Testis (tissue), 2 donors: Measurements from ENCODE around the gene CHRM4.

ENCODE experiments used
- POLR2A ChIP-seq: fragments of 450-650 bp; IDR thresholded peaks from one replicate; pipeline ENCODE4 v1.6.1; 2017; ENCODE audit warnings: antibody characterized with exemption, mild to moderate bottlenecking, moderate library complexity
- TF ChIP-seq, protein P1 (sequence below), 3 experiments: fragments of 450-650 bp in 2 of 3; fragments of 200-600 bp in 1 of 3; sonication (generic) in 1 of 3; IDR thresholded peaks; one replicate each; pipeline ENCODE4 v1.5.1; 2016 to 2019; ENCODE audit warnings: antibody characterized with exemption in 3 of 3, mild to moderate bottlenecking in 2 of 3, moderate library complexity in 1 of 3

- TF ChIP-seq, protein P1, sequence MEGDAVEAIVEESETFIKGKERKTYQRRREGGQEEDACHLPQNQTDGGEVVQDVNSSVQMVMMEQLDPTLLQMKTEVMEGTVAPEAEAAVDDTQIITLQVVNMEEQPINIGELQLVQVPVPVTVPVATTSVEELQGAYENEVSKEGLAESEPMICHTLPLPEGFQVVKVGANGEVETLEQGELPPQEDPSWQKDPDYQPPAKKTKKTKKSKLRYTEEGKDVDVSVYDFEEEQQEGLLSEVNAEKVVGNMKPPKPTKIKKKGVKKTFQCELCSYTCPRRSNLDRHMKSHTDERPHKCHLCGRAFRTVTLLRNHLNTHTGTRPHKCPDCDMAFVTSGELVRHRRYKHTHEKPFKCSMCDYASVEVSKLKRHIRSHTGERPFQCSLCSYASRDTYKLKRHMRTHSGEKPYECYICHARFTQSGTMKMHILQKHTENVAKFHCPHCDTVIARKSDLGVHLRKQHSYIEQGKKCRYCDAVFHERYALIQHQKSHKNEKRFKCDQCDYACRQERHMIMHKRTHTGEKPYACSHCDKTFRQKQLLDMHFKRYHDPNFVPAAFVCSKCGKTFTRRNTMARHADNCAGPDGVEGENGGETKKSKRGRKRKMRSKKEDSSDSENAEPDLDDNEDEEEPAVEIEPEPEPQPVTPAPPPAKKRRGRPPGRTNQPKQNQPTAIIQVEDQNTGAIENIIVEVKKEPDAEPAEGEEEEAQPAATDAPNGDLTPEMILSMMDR (IDR thresholded peaks at IDR 0.05) = no peak
- no peak for TF ChIP-seq POLR2A
Measured at GRCh38 chr11:46431211-46431610, 39.6 kb upstream of the CHRM4 start.
